Activated CD4-positive, alpha-beta T cell treated with anti-CD3 and anti-CD28 coated beads, Interleukin-2, amount 50 U/mL, for 24 hours (primary cell): ENCODE results near the gene SPRY1.

ENCODE experiments used
- DNase-seq, 2 donors: peaks; one replicate each; pipeline ENCODE4 v3.0.0-alpha.2; 2020; ENCODE audit warnings: low read depth in 1 of 2, low spot score in 1 of 2

The SPRY1 gene

GRCh38 chr4:123408471-123409084, 12.0 kb downstream of the SPRY1 start:
- DNase-seq = no peak

- no peak for DNase-seq
Measured at GRCh38 chr4:123409334-123409733, 12.7 kb downstream of the SPRY1 start.

- DNase-seq = no peak
Measured at GRCh38 chr4:123411514-123411913, 14.9 kb downstream of the SPRY1 start.

- no peak for DNase-seq
Measured at GRCh38 chr4:123412091-123412505, 15.5 kb downstream of the SPRY1 start.

- no peak for DNase-seq
Measured at GRCh38 chr4:123412700-123413512, 16.3 kb downstream of the SPRY1 start.

GRCh38 chr4:123415576-123415975, 19.0 kb downstream of the SPRY1 start:
- DNase-seq = no peak

GRCh38 chr4:123415977-123416376, 19.4 kb downstream of the SPRY1 start:
- peak in 1 of 2 donors; percentile 30 for DNase-seq

GRCh38 chr4:123417813-123418212, 21.2 kb downstream of the SPRY1 start:
- DNase-seq = no peak

GRCh38 chr4:123418351-123418931, 21.8 kb downstream of the SPRY1 start:
- no peak for DNase-seq

GRCh38 chr4:123419885-123420755, 23.5 kb downstream of the SPRY1 start:
- DNase-seq = no peak

GRCh38 chr4:123421227-123421936, 24.8 kb downstream of the SPRY1 start:
- no peak for DNase-seq

GRCh38 chr4:123421937-123422781, 25.6 kb downstream of the SPRY1 start:
- no peak for DNase-seq

- no peak for DNase-seq
Measured at GRCh38 chr4:123423819-123424218, 27.2 kb downstream of the SPRY1 start.

GRCh38 chr4:123427951-123428350, 31.4 kb downstream of the SPRY1 start:
- no peak for DNase-seq

GRCh38 chr4:123430031-123430430, 33.4 kb downstream of the SPRY1 start:
- no peak for DNase-seq

GRCh38 chr4:123430501-123430900, 33.9 kb downstream of the SPRY1 start:
- no peak for DNase-seq

- no peak for DNase-seq
Measured at GRCh38 chr4:123433573-123433972, 37.0 kb downstream of the SPRY1 start.

- no peak for DNase-seq
Measured at GRCh38 chr4:123433976-123434375, 37.4 kb downstream of the SPRY1 start.

- no peak for DNase-seq
Measured at GRCh38 chr4:123435246-123436113, 38.9 kb downstream of the SPRY1 start.
